HG03432 (cell line): ENCODE results near the gene RTN4RL2.

Experiments
- ATAC-seq: cut with Tn5 transposase; IDR thresholded peaks from one replicate; pipeline ENCODE4 v1.9.1; 2021; ENCODE audit warnings: mild to moderate bottlenecking, moderate library complexity; ENCODE audit not compliant: unreplicated experiment

The RTN4RL2 gene

GRCh38 chr11:57479911-57480310, 19.6 kb downstream of the RTN4RL2 start:
- no peak for ATAC-seq

- peak; percentile 26 for ATAC-seq
Measured at GRCh38 chr11:57480409-57481137, 20.2 kb downstream of the RTN4RL2 start.

GRCh38 chr11:57481315-57481714, 21.0 kb downstream of the RTN4RL2 start:
- no peak for ATAC-seq

- ATAC-seq: no peak
Measured at GRCh38 chr11:57481915-57482781, 21.8 kb downstream of the RTN4RL2 start.

GRCh38 chr11:57482782-57483561, 22.6 kb downstream of the RTN4RL2 start:
- peak; percentile 67 for ATAC-seq

- no peak for ATAC-seq
Measured at GRCh38 chr11:57483562-57483918, 23.2 kb downstream of the RTN4RL2 start.

DNA sequence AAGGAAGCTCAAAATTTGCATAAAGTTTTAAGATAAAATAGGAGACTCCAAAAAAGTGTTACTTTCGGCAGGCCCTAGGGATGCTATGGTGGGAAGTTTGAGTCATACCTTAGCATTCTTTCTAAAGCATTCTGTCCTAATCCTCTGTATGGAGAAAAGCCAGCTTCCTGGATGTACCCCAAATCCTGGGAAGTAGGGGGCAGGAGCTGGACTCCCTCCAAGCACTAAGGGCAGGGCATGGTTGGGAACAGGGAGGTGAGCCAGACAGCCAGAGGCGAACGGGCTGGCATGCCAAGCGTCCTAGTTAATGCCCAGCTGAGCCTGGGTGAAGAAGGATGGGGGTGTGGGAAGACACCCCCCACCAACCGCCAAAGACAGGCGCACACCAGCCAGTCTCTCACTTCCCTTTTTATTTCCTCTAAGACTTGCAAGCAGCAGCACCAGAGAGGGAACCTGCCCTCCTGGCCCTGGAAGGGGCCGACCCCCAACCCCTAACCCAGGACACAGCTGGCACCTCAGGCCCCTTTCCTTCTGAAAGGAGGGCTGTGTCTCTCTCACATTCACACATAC, 23.9 kb downstream of the RTN4RL2 start:
- ATAC-seq: peak; percentile 60

GRCh38 chr11:57485217-57485990, 25.1 kb downstream of the RTN4RL2 start:
- no peak for ATAC-seq

DNA sequence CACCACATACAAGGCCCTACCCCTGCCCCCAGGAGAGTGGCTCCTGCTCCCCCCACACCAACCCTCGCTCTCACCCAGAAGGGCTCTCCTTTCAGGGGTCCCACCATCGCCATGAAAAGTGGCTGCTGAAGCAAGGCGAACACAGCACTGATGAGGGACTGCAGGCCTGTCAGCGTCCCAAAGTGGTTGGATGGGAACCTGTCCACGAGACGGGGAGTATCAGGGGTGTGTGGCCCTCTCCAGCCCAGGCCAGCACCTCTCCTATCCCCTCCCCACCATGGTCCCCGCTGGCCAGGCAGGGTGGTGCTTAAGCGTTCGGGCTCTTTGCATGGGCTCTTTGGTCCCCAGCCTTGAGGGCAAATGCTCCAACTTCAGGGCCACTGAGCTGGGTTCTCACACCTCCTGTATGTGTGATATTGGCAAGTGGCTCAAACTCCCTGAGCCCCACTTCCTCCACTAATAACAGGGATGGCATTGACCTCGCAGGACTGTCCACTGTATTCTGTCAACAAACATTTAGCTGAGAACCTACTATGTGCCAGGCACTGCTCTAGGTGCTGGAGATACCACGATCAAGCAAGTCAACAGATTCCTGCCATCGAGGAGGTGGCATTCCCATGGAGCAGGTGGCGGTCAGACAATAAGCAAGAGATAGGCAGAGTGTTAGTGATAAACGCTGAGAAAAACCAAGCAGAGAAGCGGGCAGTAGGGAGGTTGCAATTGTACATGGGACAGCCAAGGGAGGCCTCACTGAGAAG, 26.9 kb downstream of the RTN4RL2 start:
- no peak for ATAC-seq

GRCh38 chr11:57487920-57488659, 27.8 kb downstream of the RTN4RL2 start:
- no peak for ATAC-seq

- ATAC-seq: no peak
Measured at GRCh38 chr11:57490456-57491248, 30.3 kb downstream of the RTN4RL2 start.

GRCh38 chr11:57491371-57492061, 31.2 kb downstream of the RTN4RL2 start:
- peak; percentile 49 for ATAC-seq

DNA sequence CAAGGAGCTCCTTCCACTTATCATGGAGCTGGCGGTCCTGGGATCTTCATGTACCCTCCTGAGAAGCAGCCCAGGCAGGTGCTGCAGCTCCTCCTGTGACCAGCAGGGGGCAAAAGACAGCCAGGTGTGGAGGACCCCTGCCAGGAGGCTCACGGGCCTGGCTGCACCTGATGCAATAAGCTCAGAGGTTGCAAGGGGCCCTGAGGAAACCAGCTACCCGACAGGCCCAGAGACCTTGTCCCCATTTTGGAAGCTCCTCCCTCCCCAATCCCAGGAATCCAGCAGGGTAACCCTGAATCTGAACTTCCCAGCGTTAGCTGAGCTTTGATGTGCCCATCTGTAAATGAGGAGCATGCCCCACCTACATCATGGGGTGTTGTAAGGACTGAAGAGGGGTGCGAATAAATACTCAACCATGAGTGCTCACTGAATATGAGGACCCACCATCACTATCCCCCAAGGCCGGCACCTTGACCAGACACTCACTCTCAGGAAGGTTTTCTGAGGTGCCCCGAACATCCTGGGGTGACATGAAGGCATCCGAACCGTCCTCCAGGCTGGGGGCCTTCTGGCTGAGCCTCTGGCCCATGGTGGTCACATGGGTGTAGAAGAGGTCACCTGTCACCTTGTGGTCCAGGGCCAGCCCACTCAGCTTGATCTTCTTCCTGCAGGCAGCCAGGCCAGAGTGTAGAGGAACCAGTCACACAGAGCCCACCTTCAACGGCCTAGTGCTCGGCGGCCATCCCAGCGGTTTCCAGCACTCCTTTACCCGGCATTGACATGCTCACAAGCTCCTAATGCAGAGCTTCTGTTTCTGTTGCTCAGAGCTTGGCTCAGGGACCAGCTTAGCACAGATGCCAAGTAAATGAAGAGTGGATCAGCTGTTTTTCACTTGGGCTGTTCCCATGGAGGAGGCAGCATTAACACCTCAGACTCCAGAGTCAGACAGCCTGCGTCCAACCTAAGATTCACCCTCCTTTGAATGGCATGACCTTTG, 33.5 kb downstream of the RTN4RL2 start:
- ATAC-seq: peak; percentile 78

- ATAC-seq: no peak
Measured at GRCh38 chr11:57496109-57496820, 35.9 kb downstream of the RTN4RL2 start.
